Ascending aorta (tissue), 2 donors: Measurements from ENCODE around the gene CYP19A1. TPM values are rescaled to one million over a fixed set of nuclear protein-coding genes. Genes with fewer than 3 reads are reported as not detected.

Experiments
- DNase-seq, 2 donors: peaks; one replicate each; pipeline ENCODE4 v3.0.0-alpha.2; 2019; ENCODE audit warnings: low spot score in 2 of 2
- H3K27ac ChIP-seq, 2 donors: fragments of 200-600 bp; sonication (generic); one replicate each; pipeline ENCODE4 v1.5.1; 2016 to 2017; ENCODE audit warnings: mild to moderate bottlenecking in 1 of 2
- H3K27me3 ChIP-seq: fragments of 200-600 bp; sonication (generic); one replicate; pipeline ENCODE4 v1.5.1; 2017
- H3K36me3 ChIP-seq, 2 donors: fragments of 200-600 bp; sonication (generic); one replicate each; pipeline ENCODE4 v1.5.1; 2016
- H3K4me1 ChIP-seq, 2 donors: fragments of 200-600 bp; sonication (generic); one replicate each; pipeline ENCODE4 v1.5.1; 2016 to 2017; ENCODE audit warnings: mild to moderate bottlenecking in 1 of 2
- H3K4me3 ChIP-seq, 2 donors: fragments of 200-600 bp; sonication (generic); one replicate each; pipeline ENCODE4 v1.5.1; 2016 to 2017; ENCODE audit warnings: mild to moderate bottlenecking in 1 of 2
- H3K9me3 ChIP-seq, 2 donors: fragments of 200-600 bp; sonication (generic); one replicate each; pipeline ENCODE4 v1.5.1; 2016
- intact Hi-C: fragments of 100-400 bp; cut with DNase I; formaldehyde crosslinking; loops from one replicate; pipeline ENCODE4 v1.15.1; 2023
- total RNA-seq: library from RNA; depleted of rRNA; stranded (reverse); fragments of >200 nt; gene quantifications from one replicate; pipeline ENCODE4 v1.1.0, GENCODE V29; 2016
- TF ChIP-seq, protein P1 (sequence below), 3 experiments: fragments of 200-600 bp in 2 of 3; fragments of 450-650 bp in 1 of 3; sonication (generic) in 2 of 3; IDR thresholded peaks; one replicate each; pipeline ENCODE4 v1.5.1; 2016 to 2019; ENCODE audit warnings: antibody characterized with exemption in 3 of 3, mild to moderate bottlenecking in 1 of 3, moderate library complexity in 1 of 3

CYP19A1 gene
- total RNA-seq, 1 donor from 2014 or later, result 95.7 TPM

DNA sequence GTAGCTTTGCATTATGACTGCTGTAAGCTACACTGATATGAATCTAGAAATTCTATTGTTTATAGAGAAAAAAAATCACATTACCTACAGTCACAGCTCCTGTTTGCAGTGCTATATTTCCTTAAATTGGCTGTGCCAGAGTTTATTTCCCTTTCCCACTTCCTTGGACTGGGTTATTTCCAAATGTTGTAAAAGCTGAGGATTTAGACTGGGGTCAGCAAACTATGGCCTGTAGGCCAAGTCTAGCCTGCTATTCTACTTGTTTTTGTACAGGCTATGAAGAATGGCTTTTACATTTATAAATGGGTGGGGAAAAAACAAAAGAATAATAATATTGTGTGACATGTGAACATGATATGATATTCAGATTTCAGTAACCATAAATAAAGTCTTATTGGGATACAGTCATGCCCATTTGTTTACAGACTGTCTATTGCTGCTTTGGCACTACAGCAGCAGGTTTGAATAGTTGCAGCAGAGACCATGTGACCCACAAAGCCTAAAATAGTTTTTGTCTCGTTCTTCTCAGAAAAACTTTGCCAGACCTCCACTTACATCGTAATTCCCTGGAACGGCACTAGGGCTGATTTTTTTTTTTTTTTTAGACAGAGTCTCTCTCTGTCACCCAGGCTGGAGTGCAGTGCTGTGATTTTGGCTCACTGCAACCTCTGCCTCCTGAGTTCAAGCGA is 10.9 kb upstream of the CYP19A1 start:
- intact Hi-C loops, result loop anchor here (5.0 kb wide), 1 partner anchor 42 kb away; no protein-coding TSS in a partner anchor
- Histone ChIP-seq H3K27ac (peak overlapping the region; percentile 71 to 80), H3K4me3 (peak overlapping the region in 1 of 2 donors; percentile 42), H3K9me3 (no peaks in the 10 kb centered on the region), H3K27me3 (no peaks in the 10 kb centered on the region), H3K36me3 (no peaks in the 10 kb centered on the region), H3K4me1 (peaks cover 4 to 28% of the 10 kb centered on the region in 2 donors)
- no peak for DNase-seq
- TF ChIP-seq, protein P1, sequence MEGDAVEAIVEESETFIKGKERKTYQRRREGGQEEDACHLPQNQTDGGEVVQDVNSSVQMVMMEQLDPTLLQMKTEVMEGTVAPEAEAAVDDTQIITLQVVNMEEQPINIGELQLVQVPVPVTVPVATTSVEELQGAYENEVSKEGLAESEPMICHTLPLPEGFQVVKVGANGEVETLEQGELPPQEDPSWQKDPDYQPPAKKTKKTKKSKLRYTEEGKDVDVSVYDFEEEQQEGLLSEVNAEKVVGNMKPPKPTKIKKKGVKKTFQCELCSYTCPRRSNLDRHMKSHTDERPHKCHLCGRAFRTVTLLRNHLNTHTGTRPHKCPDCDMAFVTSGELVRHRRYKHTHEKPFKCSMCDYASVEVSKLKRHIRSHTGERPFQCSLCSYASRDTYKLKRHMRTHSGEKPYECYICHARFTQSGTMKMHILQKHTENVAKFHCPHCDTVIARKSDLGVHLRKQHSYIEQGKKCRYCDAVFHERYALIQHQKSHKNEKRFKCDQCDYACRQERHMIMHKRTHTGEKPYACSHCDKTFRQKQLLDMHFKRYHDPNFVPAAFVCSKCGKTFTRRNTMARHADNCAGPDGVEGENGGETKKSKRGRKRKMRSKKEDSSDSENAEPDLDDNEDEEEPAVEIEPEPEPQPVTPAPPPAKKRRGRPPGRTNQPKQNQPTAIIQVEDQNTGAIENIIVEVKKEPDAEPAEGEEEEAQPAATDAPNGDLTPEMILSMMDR (IDR thresholded peaks at IDR 0.05), result no peak

DNA sequence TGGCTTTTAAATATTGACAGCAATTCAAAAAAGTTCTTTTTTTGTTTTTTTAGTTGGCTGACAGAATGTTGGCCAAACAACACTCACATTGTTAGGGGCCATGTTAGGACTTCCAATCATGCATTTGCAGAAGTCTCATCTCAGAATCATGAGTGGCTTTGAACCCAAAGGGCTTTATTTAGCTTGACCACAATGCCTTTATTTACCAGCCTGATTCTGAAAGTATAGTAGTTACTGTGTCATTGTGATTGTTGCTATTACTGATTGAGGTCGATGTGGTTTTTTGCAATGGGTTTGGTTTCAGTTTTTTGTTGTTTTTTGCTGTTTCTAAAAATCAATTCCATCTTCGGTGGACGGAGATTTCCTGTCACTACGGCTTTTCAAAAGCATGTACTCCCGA is 10.3 kb upstream of the CYP19A1 start:
- no peak for DNase-seq
- Histone ChIP-seq H3K9me3 (no peaks in the 10 kb centered on the region), H3K27ac (peak overlapping the region; percentile 70 to 80), H3K27me3 (no peaks in the 10 kb centered on the region), H3K36me3 (no peaks in the 10 kb centered on the region), H3K4me3 (peak overlapping the region in 1 of 2 donors; percentile 42), H3K4me1 (peaks cover 4 to 25% of the 10 kb centered on the region in 2 donors)
- intact Hi-C loops, result loop anchor here (5.0 kb wide), 1 partner anchor 41 kb away; no protein-coding TSS in a partner anchor
- TF ChIP-seq, protein P1 (IDR thresholded peaks at IDR 0.05), result no peak

DNA sequence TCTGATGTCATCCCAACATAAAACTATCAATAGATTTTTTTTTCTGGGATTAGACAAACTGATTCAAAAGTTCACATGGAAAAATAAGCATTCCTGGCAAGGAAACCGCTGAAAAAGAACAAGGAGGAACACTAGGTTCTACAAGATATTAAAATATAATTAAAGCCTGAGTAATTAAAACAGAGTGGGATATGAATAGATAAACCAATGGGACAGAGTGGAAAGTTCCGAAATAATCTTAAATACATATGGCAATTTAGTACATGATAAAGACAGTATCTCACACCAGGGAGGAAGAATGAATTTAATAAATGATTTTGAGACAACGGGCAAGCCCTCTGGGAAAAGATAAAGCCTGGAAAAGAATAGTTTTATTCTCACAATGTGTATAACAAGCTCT is 7.7 kb upstream of the CYP19A1 start:
- no peaks in the 10 kb centered on the region for H3K36me3 ChIP-seq
- TF ChIP-seq, protein P1 (IDR thresholded peaks at IDR 0.05), result no peak
- peak overlapping the region in 1 of 2 donors; percentile 80 for H3K27ac ChIP-seq
- DNase-seq, result no peak
- H3K9me3 ChIP-seq, result no peaks in the 10 kb centered on the region
- H3K4me3 ChIP-seq, result no peak overlapping the region
- H3K27me3 ChIP-seq, result no peaks in the 10 kb centered on the region
- intact Hi-C loops, result loop anchor here (5.0 kb wide), 1 partner anchor 39 kb away; no protein-coding TSS in a partner anchor
- H3K4me1 ChIP-seq, result peaks cover 4 to 27% of the 10 kb centered on the region in 2 donors

DNA sequence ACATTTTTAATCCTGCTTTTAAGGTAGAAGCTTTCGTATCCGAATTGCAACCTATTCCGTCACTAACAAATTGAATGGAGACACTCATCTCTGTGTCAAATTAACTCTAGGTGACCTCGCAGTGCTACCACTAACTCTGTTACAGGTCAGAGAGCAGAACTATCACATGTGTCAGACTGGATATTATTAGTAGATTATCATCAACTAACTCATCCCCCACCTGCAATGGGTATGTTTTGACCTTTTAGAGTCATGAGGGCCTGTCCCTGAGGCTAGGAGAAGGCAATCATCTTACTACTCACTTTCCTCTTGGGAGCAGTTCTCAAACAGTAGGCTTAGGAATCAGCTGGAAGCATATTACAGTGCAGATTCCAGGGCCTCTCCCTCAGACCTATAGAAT is 5.1 kb upstream of the CYP19A1 start:
- TF ChIP-seq, protein P1 (IDR thresholded peaks at IDR 0.05), result no peak
- intact Hi-C loops, result no loop called here
- Histone ChIP-seq H3K9me3 (no peaks in the 10 kb centered on the region), H3K36me3 (no peaks in the 10 kb centered on the region), H3K27me3 (no peaks in the 10 kb centered on the region), H3K4me3 (no peak overlapping the region), H3K27ac (peak overlapping the region; percentile 33 to 39), H3K4me1 (peaks cover 0 to 13% of the 10 kb centered on the region in 2 donors)
- no peak for DNase-seq

DNA sequence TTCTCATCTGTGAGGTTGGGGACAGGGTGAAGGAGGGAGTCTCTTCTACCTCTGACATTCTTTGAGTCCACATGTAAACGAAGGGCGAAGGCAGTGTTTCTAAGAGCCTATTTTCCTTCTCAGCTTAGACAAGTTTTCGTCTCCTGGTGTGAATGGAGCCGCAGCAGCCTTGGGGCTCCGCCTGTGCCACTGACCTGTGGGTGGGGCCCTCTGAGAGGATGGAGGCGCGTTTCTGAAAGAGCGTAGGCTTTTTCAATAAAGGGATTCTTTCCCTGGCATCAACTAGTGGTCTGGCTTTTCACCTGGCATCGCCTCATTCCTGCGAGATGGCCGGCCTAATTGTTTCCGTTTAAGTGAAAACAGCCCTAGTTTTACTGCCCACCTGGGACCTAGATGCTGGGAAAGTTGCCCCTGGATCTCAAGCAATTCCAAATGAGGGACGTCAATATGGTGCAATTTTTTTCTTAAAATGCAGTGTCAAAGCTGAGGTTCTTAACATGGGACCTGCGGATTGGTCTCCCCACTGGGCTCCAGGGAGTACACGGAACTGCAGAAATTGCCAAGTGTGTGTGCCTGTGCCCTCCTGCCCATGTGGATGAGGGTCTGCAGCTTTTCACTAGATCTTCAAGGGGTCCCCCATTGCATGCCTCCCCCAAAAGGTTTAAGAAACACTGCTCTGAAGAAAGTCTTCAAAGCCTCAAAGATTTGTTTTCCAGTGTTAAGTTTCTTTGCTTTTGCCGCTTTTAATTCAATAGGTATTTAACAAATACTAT is 4.0 kb upstream of the CYP19A1 start:
- Histone ChIP-seq H3K9me3 (no peaks in the 10 kb centered on the region), H3K4me3 (peak overlapping the region; percentile 69 to 77), H3K27me3 (no peaks in the 10 kb centered on the region), H3K4me1 (peaks cover 0 to 8% of the 10 kb centered on the region in 2 donors), H3K27ac (peak overlapping the region; percentile 91 to 94), H3K36me3 (no peaks in the 10 kb centered on the region)
- intact Hi-C loops, result no loop called here
- DNase-seq, result no peak
- TF ChIP-seq, protein P1 (IDR thresholded peaks at IDR 0.05), result no peak
